ENCODE data around the gene ERVK3-1. TPM values are rescaled to one million over a fixed set of nuclear protein-coding genes. Genes with fewer than 3 reads are reported as not detected.

The ERVK3-1 gene, protein sequence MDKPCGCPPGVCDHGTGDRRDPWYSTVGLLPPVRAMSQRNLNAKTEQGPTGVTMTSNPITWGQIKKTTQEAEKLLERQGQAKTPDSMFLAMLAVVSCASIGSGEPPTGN
- total RNA-seq: 18.8 and 20.3 TPM in 2 replicates

DNA sequence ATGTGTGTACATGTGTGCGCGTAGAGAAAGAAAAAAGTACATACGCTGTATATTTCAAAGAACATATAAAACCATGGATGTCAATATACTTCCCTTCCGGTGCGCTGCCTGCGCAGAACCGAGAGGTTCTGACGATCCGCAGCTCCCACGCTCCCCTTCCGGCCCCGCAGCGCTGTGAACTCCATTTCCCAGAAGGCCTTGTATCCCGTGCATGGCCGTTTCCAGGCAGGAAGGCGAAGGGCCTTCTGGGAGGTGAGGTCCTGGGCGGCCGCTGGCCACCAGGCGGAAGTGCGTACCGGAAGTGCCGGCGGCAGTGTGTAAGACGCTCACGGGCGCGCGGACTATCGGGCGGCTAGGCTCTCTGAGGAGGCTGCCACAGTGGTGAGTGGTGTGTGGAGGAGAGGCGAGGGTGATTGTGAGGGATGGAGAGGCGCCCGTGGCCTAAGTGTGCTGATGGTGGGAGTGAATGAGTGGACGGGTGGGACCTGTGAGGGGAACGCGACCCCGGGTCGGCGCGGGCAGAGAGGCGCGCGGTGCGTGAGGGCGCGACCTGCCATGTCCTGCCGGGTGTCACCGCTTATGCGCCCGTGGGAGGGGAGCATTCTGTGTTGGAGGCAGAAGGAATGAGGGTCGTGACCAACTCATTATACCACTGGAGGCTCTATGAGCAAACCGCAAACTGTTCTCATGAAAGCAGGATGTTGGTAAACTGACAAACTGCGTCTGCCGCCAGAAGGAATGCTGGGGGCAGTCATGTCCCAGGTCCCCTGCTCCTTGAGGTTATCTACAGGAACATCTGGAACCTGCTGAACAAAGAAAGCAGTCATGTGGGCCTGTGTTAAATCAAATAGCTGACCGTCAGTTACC lies at the start of gene ERVK3-1:
TSS of gene ERVK3-1 (plus strand) at position 313 of the 867 bp plus-strand sequence. CDS start 6,792 bp downstream, outside the sequence.

DNA sequence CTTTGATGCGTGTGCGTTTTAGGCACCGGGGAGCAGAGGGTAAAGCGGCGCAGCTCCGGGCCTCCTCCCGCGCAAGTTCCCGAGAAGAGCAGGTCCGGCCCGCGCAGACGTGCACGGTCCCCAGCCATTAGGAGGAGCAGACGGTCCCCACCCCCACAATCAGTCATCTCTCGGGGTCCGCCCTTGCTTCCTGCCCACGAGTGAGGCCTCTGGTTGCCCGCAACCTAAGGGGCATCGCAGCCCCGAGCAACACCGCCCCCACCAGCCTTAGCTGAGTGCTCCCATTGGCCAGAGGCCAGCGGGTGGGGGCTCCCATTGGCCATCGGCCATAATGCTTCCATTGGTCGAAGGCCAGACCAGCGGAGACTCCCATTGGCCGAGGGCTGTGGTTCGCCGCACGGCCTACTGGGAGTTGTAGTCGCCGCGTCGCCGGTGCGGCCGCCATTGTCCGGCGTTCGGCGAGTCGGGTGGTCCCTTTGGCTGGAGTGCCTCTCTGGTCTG lies 26.6 kb upstream of the ERVK3-1 start, which contains the start of gene ZNF8:
TSS of gene ZNF8 (plus strand) at position 415 of the 501 bp plus-strand sequence. CDS start 127 bp downstream, outside the sequence.

DNA sequence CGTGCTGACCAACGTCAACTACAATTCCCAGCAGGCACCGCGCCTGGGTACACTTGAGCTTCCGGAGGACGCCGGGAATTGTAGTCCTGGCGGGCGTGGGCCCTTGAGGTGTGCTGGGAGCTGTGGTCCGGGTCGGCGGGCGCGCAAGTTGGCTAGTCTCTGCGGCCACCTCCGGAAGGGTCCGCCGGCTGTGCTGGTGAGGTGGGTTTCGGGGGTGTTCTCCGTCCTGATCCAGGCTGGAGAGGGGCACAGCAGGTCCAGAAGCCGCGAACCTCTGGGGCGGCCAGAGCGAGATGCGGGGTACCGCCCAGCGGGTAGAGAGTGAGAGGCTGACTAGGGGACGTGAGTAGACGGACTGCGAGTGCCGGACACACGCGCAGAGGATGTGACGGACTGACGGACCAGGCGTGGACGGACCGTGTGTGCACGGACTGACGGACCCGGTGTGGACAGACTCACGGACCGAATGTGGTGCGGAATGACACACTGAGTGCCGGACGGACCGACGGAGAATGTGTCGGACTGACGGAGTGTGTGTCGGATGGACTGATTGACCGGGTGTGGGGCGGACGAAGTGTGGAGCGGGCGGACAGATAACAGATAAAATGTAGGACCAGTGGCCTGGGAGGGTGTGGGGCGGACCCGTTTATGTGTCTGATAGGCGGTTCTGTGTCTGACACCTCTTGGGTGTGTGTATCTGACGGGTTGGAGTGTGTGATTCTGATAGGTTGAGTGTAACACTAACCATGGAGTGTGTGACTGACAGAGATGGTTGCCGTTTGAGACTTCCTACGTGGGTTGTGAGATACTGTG lies 21.9 kb downstream of the ERVK3-1 start, which contains the start of gene ZSCAN22:
TSS of gene ZSCAN22 (plus strand) at position 81 of the 813 bp plus-strand sequence. CDS start 7,809 bp downstream, outside the sequence.

DNA sequence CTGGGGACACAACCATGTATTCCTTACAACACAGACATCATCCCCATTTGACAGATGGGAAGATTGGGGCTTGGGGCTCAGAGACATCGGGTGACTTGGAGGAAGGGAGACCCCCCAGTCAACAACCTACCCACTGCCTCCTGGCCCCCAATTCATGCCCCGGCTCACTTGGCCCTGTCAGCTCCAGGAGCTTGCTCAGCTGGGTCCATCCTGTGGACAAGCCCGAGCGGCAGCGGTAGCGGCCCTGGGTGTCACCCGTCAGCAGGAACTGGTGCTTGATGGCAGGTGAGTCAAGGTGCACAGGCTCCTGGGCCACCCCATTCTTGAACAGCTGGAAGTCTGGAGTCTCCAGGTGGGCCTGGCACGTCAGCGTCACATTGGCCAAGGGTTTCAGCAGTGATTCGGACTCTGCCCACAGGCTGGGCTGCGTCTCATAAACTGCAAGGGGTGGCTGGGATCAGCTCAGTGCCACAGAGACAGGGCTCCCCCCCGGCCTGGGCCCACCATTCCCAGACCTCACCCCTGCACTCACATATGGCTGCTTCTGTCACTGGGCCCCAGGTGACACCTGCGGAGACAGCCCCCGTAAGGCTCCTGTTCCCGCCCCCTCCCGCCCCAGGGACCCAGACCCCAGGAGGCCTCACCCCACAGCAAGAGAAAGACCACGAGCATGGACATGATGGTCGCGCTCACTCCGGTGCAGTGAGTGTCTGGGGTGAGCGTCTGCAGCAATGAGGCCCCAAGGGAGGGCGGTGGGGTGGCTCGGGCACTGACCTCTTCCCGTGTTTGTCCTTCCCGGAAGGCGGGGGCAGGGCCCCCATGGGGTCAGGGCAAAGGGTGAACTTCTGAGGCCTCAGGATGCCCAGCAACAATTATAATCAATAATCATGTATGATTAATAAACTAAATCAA lies 47.8 kb downstream of the ERVK3-1 start, which contains the start of gene A1BG:
TSS of gene A1BG (minus strand) at position 733 of the 912 bp plus-strand sequence. CDS start at position 678, 55 bp downstream.

DNA sequence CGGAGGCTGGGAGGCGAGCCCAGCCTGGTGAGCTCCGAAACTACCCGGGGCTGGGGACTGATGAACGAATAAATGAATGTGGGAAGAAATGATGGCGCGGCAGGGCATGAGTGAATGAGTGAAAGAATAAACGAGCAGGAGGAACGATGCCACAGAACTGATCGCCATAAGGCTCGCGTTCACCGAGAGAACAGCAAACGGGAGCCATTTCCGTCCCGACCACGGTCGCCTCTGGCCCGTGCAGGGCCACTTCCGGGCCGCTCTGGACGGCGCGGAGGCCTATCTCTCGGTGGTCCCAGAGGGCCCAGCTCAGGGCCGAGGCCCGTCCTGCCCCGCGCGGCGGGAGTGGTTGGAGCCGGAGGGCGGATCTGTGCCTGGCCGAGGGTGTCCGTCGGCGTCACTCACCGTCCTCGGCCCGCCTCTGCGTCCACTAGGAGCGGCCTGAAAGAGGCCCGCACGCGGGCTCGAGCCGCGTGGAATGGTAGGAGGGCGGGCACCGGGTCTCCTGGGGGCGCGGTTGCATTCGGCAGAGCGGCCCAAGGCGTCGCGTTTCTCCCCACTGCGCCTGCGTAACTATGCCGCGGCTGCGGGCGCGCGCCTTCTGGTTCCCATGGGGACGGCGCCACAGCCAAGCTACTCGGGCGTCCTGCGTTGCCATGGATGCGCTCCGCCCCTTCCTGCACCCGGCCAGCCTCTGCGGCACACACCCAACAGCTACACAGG lies 57.3 kb downstream of the ERVK3-1 start, which contains the start of gene ZNF497:
TSS of gene ZNF497 (minus strand) at position 480 of the 723 bp plus-strand sequence. CDS start 5,116 bp downstream, outside the sequence.

Other genes with a start within 250 kb of the ERVK3-1 start
- gene ZNF135, start 246.1 kb upstream of the ERVK3-1 start, total RNA-seq: 5.1 and 6.1 TPM in 2 replicates
- 55.8 and 67.1 TPM in 2 replicates for gene ZSCAN18, start 207.1 kb upstream of the ERVK3-1 start, total RNA-seq
- gene ZNF329, start 154.6 kb upstream of the ERVK3-1 start, total RNA-seq: 14.8 and 16.2 TPM in 2 replicates
- gene ZNF274, start 122.3 kb upstream of the ERVK3-1 start, total RNA-seq: 20.6 and 22.4 TPM in 2 replicates
- gene ZNF544, start 76.5 kb upstream of the ERVK3-1 start, total RNA-seq: 31.8 and 43.4 TPM in 2 replicates
- 6.3 and 7.6 TPM in 2 replicates for gene ZNF8, start 26.4 kb upstream of the ERVK3-1 start, total RNA-seq
- 3.0 and 4.2 TPM in 2 replicates for gene ZSCAN22, start 21.6 kb downstream of the ERVK3-1 start, total RNA-seq
- gene A1BG, start 48.1 kb downstream of the ERVK3-1 start, total RNA-seq: 10.5 and 11.5 TPM in 2 replicates
- gene ZNF497, start 57.4 kb downstream of the ERVK3-1 start, total RNA-seq: 0.91 and 2.0 TPM in 2 replicates
- gene ZNF837, start 75.7 kb downstream of the ERVK3-1 start, total RNA-seq: 1.4 and 1.9 TPM in 2 replicates
- 1,369 and 1,523 TPM in 2 replicates for gene RPS5, start 81.9 kb downstream of the ERVK3-1 start, total RNA-seq
- gene RNF225, start 90.3 kb downstream of the ERVK3-1 start, total RNA-seq: 0.13 TPM in 1 of 2 replicates, not detected in the other
- 16.0 and 25.3 TPM in 2 replicates for gene ZNF584, start 103.3 kb downstream of the ERVK3-1 start, total RNA-seq
- 10.6 and 11.7 TPM in 2 replicates for gene ZNF132, start 134.8 kb downstream of the ERVK3-1 start, total RNA-seq
- gene ZNF324B, start 146.2 kb downstream of the ERVK3-1 start, total RNA-seq: 9.2 and 12.5 TPM in 2 replicates
- 11.2 and 16.9 TPM in 2 replicates for gene ZNF324, start 161.7 kb downstream of the ERVK3-1 start, total RNA-seq
- gene ZNF446, start 171.0 kb downstream of the ERVK3-1 start, total RNA-seq: 6.3 and 7.2 TPM in 2 replicates
- 5.1 and 9.1 TPM in 2 replicates for gene SLC27A5, start 206.6 kb downstream of the ERVK3-1 start, total RNA-seq
- 8.9 and 9.3 TPM in 2 replicates for gene ZBTB45, start 214.4 kb downstream of the ERVK3-1 start, total RNA-seq
- gene TRIM28, start 238.7 kb downstream of the ERVK3-1 start, total RNA-seq: 284 and 376 TPM in 2 replicates
- 96.8 and 99.2 TPM in 2 replicates for gene CHMP2A, start 249.7 kb downstream of the ERVK3-1 start, total RNA-seq

All from smooth muscle cell of the pulmonary artery (primary cell).